Measurements from ENCODE around the gene ABCC4. TPM values are rescaled to one million over a fixed set of nuclear protein-coding genes. Genes with fewer than 3 reads are reported as not detected.

Gene ABCC4
- polyA plus RNA-seq, 1 donor: 3.3 TPM

- no peak for DNase-seq (ENCODE audit: low read depth)
These were observed 185.7 kb downstream of the ABCC4 start for GRCh38 chr13:95115525-95115924.

GRCh38 chr13:95113601-95114000 lies 187.7 kb downstream of the ABCC4 start:
- DNase-seq (ENCODE audit: low read depth): no peak

DNA sequence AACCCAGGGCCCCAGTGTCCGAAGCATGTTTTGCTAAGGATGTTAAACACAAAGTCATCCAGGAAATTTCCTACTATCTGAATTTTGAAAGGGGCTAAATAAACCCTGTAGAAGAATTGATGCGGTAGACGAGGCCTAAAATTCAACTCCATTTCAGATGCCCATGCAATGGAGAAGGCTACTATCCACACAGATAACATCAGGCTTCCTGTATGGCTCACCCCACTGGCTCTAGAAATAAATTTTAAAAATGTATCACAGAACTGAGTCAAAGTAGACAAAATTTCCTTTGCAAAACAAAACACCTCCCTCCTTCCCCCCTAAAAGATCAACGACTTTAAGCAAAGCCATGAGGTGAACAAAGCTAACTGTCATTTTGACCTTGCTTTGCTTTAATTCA lies 188.4 kb downstream of the ABCC4 start:
- no peak for DNase-seq (ENCODE audit: low read depth)

GRCh38 chr13:95111608-95112007 lies 189.6 kb downstream of the ABCC4 start:
- DNase-seq (ENCODE audit: low read depth): no peak

DNA sequence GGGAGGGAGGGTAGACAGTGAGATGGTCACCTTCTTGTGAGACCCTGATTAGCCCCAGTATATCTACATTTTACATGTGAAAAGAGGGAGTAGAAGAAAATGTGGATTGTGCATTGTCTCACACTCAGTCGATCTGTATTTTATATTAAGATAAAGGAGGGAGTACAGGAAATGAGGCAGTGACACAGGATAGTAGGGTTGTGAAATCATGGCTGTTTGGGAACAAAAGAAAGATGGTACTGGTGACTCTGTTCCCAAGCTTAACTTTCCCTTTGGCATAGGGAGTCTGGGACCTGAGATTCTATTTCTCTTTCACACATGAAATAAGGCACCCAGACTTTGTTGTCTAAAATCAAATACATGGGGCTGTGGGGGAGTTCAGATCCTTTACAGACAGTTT lies 194.7 kb downstream of the ABCC4 start:
- DNase-seq (ENCODE audit: low read depth): no peak

DNA sequence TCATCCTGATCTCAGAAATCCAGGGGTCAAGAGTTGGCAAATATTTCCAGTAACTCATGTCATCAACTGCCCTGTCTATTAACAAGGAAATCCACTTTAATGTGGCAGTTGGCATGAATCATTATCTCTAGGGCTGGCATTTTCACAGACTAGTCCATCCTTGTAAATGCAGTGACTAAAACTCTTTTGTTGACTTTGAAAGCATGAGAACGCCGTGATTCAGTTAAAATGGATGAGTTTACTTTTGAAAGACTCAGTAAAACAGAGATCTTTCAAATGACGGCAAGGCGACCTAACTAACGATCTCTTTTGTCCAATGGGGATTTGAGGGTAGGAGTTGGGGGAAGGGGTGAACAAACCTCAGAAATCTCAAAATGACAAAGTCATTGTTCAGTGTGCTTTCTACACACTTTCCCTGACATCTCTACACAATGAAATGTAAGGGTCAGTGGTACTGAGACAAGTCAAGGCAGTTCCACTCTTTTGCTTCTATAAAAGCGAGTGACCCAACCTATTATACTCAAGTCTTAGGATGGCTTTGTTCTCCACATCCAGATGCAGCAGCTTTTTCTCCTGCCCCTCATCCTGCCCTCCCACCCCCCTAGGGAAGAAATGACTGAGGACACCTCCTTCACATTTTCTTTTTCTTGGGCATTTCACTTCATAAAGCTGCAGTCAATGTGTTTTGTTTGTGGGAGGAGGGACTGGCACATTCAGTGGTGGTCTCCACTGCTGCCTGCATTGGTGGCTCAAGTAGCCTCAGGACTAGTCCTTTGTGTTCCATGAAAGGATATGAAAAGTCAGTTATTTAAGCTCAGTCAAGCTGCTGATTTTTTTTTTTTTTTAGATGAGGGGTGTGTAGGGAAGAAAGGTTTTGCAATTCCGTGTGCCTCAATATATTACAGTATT lies 200.5 kb downstream of the ABCC4 start:
- DNase-seq (ENCODE audit: low read depth): no peak

GRCh38 chr13:95099541-95099940 lies 201.7 kb downstream of the ABCC4 start:
- no peak for DNase-seq (ENCODE audit: low read depth)

- DNase-seq (ENCODE audit: low read depth): no peak
These were observed 202.3 kb downstream of the ABCC4 start for GRCh38 chr13:95098916-95099315.

- no peak for DNase-seq (ENCODE audit: low read depth)
These were observed 209.5 kb downstream of the ABCC4 start for GRCh38 chr13:95091755-95092154.

GRCh38 chr13:95087746-95088305 lies 213.4 kb downstream of the ABCC4 start:
- DNase-seq (ENCODE audit: low read depth): no peak

DNA sequence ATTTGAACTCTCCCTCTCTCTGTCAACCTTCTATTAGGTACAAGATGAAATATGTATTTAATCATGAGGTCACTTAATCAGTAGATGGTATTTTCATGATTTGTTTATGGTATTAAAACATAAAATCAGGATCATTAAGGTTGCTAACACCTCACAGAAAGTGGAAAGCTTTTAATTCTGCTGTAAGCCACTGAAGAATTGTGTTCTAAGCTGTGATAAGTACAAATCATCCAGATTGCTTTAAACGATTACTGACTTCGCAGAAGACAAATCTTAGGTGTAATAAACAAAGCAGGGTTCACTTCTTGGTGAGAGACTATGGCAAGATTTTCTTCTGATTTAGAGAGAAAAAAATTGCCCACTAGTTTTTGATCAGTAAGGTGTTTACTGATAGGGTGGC lies 214.5 kb downstream of the ABCC4 start:
- DNase-seq (ENCODE audit: low read depth): no peak

GRCh38 chr13:95083758-95084157 lies 217.5 kb downstream of the ABCC4 start:
- no peak for DNase-seq (ENCODE audit: low read depth)

GRCh38 chr13:95083066-95083465 lies 218.2 kb downstream of the ABCC4 start:
- no peak for DNase-seq (ENCODE audit: low read depth)

- no peak for DNase-seq (ENCODE audit: low read depth)
These were observed 225.7 kb downstream of the ABCC4 start for GRCh38 chr13:95075506-95075905.

DNA sequence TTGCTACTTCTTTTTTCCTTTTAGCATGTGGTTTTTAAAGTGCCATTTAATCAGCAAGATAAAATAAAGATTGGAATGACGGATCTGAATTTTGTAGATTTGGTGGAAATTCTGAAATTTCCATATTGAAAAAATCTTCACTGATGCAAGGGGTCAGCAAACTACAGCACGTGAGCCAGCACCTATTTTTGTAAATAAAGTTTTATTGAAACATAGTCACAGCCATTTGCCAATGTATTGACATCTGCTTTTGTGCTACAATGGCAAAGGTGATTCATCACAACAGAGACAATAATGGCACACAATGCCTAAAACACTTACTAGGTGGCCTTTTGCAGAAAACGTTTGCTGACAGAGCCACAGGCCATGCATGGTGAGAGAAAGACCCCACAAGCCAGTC lies 226.4 kb downstream of the ABCC4 start:
- no peak for DNase-seq (ENCODE audit: low read depth)

DNA sequence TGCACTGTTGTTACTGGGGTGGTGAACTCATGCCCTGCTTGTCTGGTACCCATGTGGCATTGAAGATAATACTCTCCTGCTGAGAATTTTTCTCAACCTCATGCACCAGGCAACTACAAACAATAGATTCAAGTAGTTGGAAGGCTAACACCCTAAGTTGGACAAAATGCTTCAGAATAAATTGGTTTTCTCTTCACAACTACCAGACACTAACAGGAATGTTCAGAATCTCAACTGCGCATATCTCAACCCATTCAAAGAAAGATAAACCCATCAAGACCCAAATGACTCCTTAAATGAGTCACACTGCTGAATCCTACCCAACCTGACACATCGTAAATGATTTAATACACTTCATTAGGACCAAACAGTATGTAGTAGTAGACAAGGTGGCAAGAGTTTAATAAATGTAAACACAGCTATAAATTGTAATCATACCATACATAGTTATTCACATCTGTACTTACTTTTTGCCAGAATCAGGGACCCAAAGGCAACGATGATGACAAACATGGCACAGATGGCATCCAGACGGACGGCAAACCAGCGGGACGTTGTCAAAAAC lies 227.4 kb downstream of the ABCC4 start:
- no peak for DNase-seq (ENCODE audit: low read depth)

DNA sequence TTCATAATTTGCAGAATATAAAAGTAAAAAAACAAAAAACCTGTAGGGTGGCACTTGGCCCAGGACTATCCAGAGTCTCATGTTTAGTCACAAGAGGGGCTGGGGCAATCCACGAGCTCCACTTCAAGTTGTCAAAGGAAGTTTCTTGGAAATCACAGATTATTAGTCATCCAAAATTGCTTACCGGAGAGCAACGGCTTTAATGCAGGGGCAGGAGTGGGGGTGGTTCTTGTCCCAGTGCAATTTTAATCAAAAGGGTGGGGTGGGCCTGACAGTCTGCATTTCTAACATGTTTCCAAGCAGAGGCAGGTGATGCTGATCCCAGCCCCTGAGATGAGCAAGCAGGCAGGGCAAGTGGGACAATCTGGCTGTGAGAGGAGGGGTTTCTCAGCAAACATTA lies 233.9 kb downstream of the ABCC4 start:
- DNase-seq (ENCODE audit: low read depth): no peak

DNA sequence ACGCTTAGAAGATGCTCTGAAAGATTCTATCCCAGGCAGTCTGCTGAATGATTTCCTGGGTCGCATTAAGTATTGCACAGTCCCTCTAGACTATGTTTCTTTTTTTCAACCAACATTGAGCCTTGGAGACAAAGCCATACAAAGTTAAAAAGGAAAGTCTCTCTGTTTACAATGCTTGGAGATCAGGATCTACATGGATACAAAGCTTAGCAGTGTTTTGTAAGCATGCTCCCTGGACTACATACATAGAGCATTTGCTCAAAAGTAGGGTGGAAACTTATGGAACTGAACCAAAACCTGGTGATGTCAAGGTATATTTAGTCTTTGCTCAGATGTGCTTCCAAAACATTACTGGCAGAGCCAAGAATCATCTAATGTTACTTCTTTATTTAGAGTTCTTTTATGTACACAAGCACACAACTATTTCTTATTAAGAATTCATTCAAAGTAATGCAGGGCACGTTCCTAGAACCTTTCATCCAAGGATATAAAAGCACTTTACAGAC lies 241.2 kb downstream of the ABCC4 start:
- DNase-seq (ENCODE audit: low read depth): no peak

GRCh38 chr13:95059306-95059705 lies 241.9 kb downstream of the ABCC4 start:
- no peak for DNase-seq (ENCODE audit: low read depth)

DNA sequence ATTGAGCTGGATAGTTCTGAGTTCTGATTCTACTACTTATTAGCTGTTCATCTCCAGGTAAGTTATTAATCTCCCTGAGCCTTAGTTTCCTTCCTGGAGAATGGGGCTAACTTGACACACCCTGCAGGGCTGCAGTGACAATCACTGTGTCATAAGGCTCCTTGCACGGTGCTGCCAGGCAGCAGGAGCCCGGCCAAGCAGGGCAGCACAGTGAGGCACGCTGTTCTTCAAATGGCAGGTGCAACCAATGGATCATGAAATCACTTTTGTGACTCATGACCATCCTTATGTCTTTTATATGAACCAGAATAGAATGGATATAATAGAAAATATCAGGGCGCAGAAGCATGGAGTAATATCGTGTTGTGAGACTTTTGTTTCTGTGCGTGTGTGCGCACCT lies 242.6 kb downstream of the ABCC4 start:
- DNase-seq (ENCODE audit: low read depth): no peak

- DNase-seq (ENCODE audit: low read depth): no peak
These were observed 245.0 kb downstream of the ABCC4 start for GRCh38 chr13:95056266-95056665.

- no peak for DNase-seq (ENCODE audit: low read depth)
These were observed 250.2 kb downstream of the ABCC4 start for GRCh38 chr13:95050800-95051615.
